ENCODE data around the gene GSTT4.
"Not testable (repeated sequence)": the region's sequence is repeated elsewhere in the genome, so short reads cannot be mapped to it uniquely, and the experiment has no call there.

Gene GSTT4

DNA sequence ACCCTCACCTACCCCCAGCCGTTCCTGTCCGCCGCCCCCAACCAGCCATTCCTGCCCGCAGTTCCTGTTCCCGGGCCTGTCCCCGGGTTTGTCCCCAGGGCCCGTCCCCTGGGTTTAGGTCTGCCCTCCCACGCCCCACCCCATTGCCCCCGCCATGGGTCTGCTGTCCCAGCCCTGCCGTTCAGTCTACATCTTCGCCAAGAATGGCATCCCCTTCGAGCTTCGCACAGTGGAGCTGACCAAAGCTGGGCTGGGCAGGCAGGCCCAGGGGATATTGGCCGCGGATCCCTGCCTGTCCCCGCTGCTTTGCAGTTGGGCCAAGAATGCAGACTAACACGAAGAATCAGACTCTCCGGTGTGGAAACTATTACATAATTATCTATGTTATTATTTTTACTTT, 55.5 kb downstream of the GSTT4 start:
- not testable (repeated sequence) for DNase-seq
